Measurements from ENCODE around the gene GFER. TPM values are rescaled to one million over a fixed set of nuclear protein-coding genes. Genes with fewer than 3 reads are reported as not detected.

The GFER gene
- total and polyA plus RNA-seq, 9 of the 15 experiments (the other 6 are each of a cell fraction or from before 2014, with no cell fraction given) = 4.3 to 53.7 (median 19.8) TPM

GRCh38 chr16:2009791-2010510, 26.0 kb downstream of the GFER start, which contains the start of gene ZNF598 (continued):
- peak; percentile 97 for TF ChIP-seq CREB3L1 (IDR thresholded peaks at IDR 0.05; ENCODE audit: borderline replicate concordance, low read depth)
- TF ChIP-seq MXD1 (CRISPR knock-in tag; IDR thresholded peaks at IDR 0.05; ENCODE audit: borderline replicate concordance, poor library complexity, severe bottlenecking) = peak; percentile 79
- TF ChIP-seq ESRRA (IDR thresholded peaks at IDR 0.05; ENCODE audit: borderline replicate concordance, low read depth) = peak; percentile 52; the same call in 1 of the 2 replicates
- TF ChIP-seq MBD1 (CRISPR knock-in tag; IDR thresholded peaks at IDR 0.05) = no peak
- TF ChIP-seq E4F1 (CRISPR knock-in tag; IDR thresholded peaks at IDR 0.05; ENCODE audit: borderline replicate concordance) = no peak
- peak; percentile 83 for TF ChIP-seq POLR2AphosphoS5 (IDR thresholded peaks at IDR 0.05; ENCODE audit: control insufficient read depth, insufficient read depth, low read depth, low read length)
- no peak for TF ChIP-seq ZNF133 (CRISPR knock-in tag; IDR thresholded peaks at IDR 0.05)
- no peak for TF ChIP-seq SMAD1 (IDR thresholded peaks at IDR 0.05; ENCODE audit: low read depth, low read length, partially characterized antibody)
- peak; percentile 78; the same call in 1 of the 2 replicates for TF ChIP-seq TFAP4 (CRISPR knock-in tag; IDR thresholded peaks at IDR 0.05; ENCODE audit: borderline replicate concordance)
- TF ChIP-seq SUPT5H (IDR thresholded peaks at IDR 0.05) = peak; percentile 94
- no peak for TF ChIP-seq MCM5 (IDR thresholded peaks at IDR 0.05; ENCODE audit: low read depth)
- no peak for TF ChIP-seq ZNF121 (CRISPR knock-in tag; conservative IDR thresholded peaks at IDR 0.05)
- TF ChIP-seq TFE3 (CRISPR knock-in tag; IDR thresholded peaks at IDR 0.05) = no peak
- TF ChIP-seq ZNF507 (tag; conservative IDR thresholded peaks at IDR 0.05) = no peak
- no peak for TF ChIP-seq CBX2 (IDR thresholded peaks at IDR 0.05; ENCODE audit: insufficient read depth, low read length, poor library complexity, severe bottlenecking)
- TF ChIP-seq MLLT1 (IDR thresholded peaks at IDR 0.05) = no peak
